HepG2 (cell line): ENCODE data around the gene CFAP69. TPM values are rescaled to one million over a fixed set of nuclear protein-coding genes. Genes with fewer than 3 reads are reported as not detected.
A peak's percentile ranks its signal among the peaks of the same experiment; 100 is the strongest.

Experiments used
- ATF7-NPFF ChIP-seq: sonication (generic); formaldehyde crosslinking; IDR thresholded peaks from 2 replicates; pipeline ENCODE4 v1.8.1; 2023; ENCODE audit warnings: mild to moderate bottlenecking, low read depth, missing genetic modification reagents, moderate library complexity
- CBX5 ChIP-seq: sonication (generic); formaldehyde crosslinking; IDR thresholded peaks from 2 replicates; pipeline ENCODE4 v1.4.0; 2020; ENCODE audit warnings: missing genetic modification reagents, borderline replicate concordance
- CREB1 ChIP-seq, 2 experiments: fragments of 450-650 bp in 1 of 2; IDR thresholded peaks; 2 replicates each; pipeline ENCODE4 v1.6.1; 2016 to 2017; ENCODE audit warnings: control low read depth in 1 of 2, mild to moderate bottlenecking in 1 of 2, missing compliant biosample characterization in 1 of 2, missing genetic modification characterization in 1 of 2
- DNMT1 ChIP-seq: sonication (generic); formaldehyde crosslinking; IDR thresholded peaks from 2 replicates; pipeline ENCODE4 v1.5.1; 2020; ENCODE audit warnings: mild to moderate bottlenecking, missing genetic modification reagents
- FIP1L1 ChIP-seq: fragments of 200-400 bp; formaldehyde crosslinking; IDR thresholded peaks from 2 replicates; pipeline ENCODE4 v1.6.1; 2018; ENCODE audit warnings: low read depth, mild to moderate bottlenecking, low read length, moderate library complexity, borderline replicate concordance; ENCODE audit not compliant: insufficient read depth
- HNRNPK ChIP-seq: fragments of 200-400 bp; formaldehyde crosslinking; IDR thresholded peaks from 2 replicates; pipeline ENCODE4 v1.6.1; 2018; ENCODE audit warnings: low read length, low read depth, moderate library complexity, mild to moderate bottlenecking; ENCODE audit not compliant: poor library complexity, severe bottlenecking
- ISX ChIP-seq: sonication (generic); formaldehyde crosslinking; conservative IDR thresholded peaks from 2 replicates; pipeline ENCODE4 v1.5.0; 2020; ENCODE audit warnings: missing genetic modification reagents
- LCORL ChIP-seq, 2 experiments: fragments of 450-650 bp in 1 of 2; sonication (generic) in 1 of 2; formaldehyde crosslinking in 1 of 2; IDR thresholded peaks; 2 replicates each; pipeline versions ENCODE4 v1.5.0 to v1.6.1; 2017 to 2020; ENCODE audit warnings: antibody characterized with exemption in 1 of 2, missing genetic modification reagents in 1 of 2
- MED1 ChIP-seq: sonication (generic); formaldehyde crosslinking; IDR thresholded peaks from 2 replicates; pipeline ENCODE4 v1.4.0; 2020; ENCODE audit warnings: missing genetic modification reagents
- MED8 ChIP-seq: sonication (generic); formaldehyde crosslinking; IDR thresholded peaks from 2 replicates; pipeline ENCODE4 v1.8.1; 2023; ENCODE audit warnings: mild to moderate bottlenecking, missing genetic modification reagents; ENCODE audit not compliant: insufficient replicate concordance
- NCOR1 ChIP-seq: fragments of 200-600 bp; sonication (generic); IDR thresholded peaks from 2 replicates; pipeline ENCODE4 v1.7.0; 2017; ENCODE audit warnings: antibody characterized with exemption, low read length, borderline replicate concordance
- NFE2L2 ChIP-seq: fragments of 150-350 bp; IDR thresholded peaks from 2 replicates; pipeline ENCODE4 v1.6.1; 2014; ENCODE audit warnings: low read length
- SAFB2 ChIP-seq: sonication (generic); formaldehyde crosslinking; IDR thresholded peaks from 2 replicates; pipeline ENCODE4 v1.5.1; 2020; ENCODE audit warnings: missing genetic modification reagents, low read depth, mild to moderate bottlenecking, borderline replicate concordance
- SALL2 ChIP-seq: sonication (generic); formaldehyde crosslinking; IDR thresholded peaks from 2 replicates; pipeline ENCODE4 v1.8.1; 2023; ENCODE audit warnings: mild to moderate bottlenecking, missing genetic modification reagents, inconsistent platforms
- SIX1 ChIP-seq: sonication (generic); formaldehyde crosslinking; IDR thresholded peaks from 2 replicates; pipeline ENCODE4 v1.4.0; 2020; ENCODE audit warnings: missing genetic modification reagents, borderline replicate concordance
- SOX6 ChIP-seq, 2 experiments: fragments of 450-650 bp in 1 of 2; sonication (generic) in 1 of 2; formaldehyde crosslinking in 1 of 2; IDR thresholded peaks; 2 replicates each; pipeline versions ENCODE4 v1.4.0 to v1.6.1; 2017 to 2020; ENCODE audit warnings: antibody characterized with exemption in 1 of 2, mild to moderate bottlenecking in 1 of 2, missing genetic modification reagents in 1 of 2
- SRSF1 ChIP-seq: fragments of 200-400 bp; formaldehyde crosslinking; optimal IDR thresholded peaks from 2 replicates; pipeline ENCODE3; 2017; ENCODE audit warnings: mild to moderate bottlenecking, low read depth, low read length, moderate library complexity
- TOPORS ChIP-seq: sonication (generic); formaldehyde crosslinking; IDR thresholded peaks from 2 replicates; pipeline ENCODE4 v1.8.0; 2023; ENCODE audit warnings: mild to moderate bottlenecking, missing genetic modification reagents
- YY1 ChIP-seq: IDR thresholded peaks from 2 replicates; pipeline ENCODE4 v1.6.1; 2011; ENCODE audit warnings: low read length, low read depth, moderate library complexity, mild to moderate bottlenecking; ENCODE audit not compliant: insufficient read depth, insufficient replicate concordance
- ZBTB7B ChIP-seq: sonication (generic); formaldehyde crosslinking; IDR thresholded peaks from 2 replicates; pipeline ENCODE4 v1.4.0; 2020; ENCODE audit warnings: missing genetic modification reagents
- ZNF3 ChIP-seq: IDR thresholded peaks from 2 replicates; pipeline ENCODE4 v1.7.0; 2017; ENCODE audit warnings: inconsistent platforms
- ZNF34 ChIP-seq: sonication (generic); formaldehyde crosslinking; IDR thresholded peaks from 2 replicates; pipeline ENCODE4 v1.4.0; 2020; ENCODE audit warnings: mild to moderate bottlenecking, missing genetic modification reagents, borderline replicate concordance
- ZNF547 ChIP-seq: sonication (generic); formaldehyde crosslinking; IDR thresholded peaks from 2 replicates; pipeline ENCODE4 v1.5.1; 2020; ENCODE audit warnings: mild to moderate bottlenecking, missing genetic modification reagents
- polyA plus RNA-seq, 8 experiments: library from polyadenylated mRNA; depleted of rRNA in 3 of 8; stranded (reverse) in 7 of 8; unstranded in 1 of 8; fragments of >200 nt; fragmentation: Illumina TruSeq in 4 of 8; extraction: Trizol in 4 of 8; gene quantifications; 2 replicates each; pipeline versions ENCODE4 v1.2.1 to v1.2.3, GENCODE V29; 2011 to 2016; ENCODE audit warnings: low read depth in 4 of 8, missing spikeins in 1 of 8, mixed read lengths in 1 of 8; ENCODE audit not compliant: insufficient read depth in 1 of 8
- total RNA-seq, 5 experiments: library from RNA; depleted of rRNA; stranded (reverse); fragments of >200 nt; fragmentation: Illumina TruSeq; extraction: Trizol; gene quantifications; 2 replicates each; pipeline ENCODE4 v1.2.3, GENCODE V29; 2016; ENCODE audit warnings: low read depth in 1 of 5
- TF ChIP-seq, protein P1 (sequence below): sonication (generic); formaldehyde crosslinking; IDR thresholded peaks from 2 replicates; pipeline ENCODE4 v1.5.1; 2020; ENCODE audit warnings: mild to moderate bottlenecking, missing genetic modification reagents, borderline replicate concordance
- TF ChIP-seq, protein P2 (sequence below): sonication (generic); formaldehyde crosslinking; IDR thresholded peaks from 2 replicates; pipeline ENCODE4 v1.8.1; 2023; ENCODE audit warnings: mild to moderate bottlenecking, missing genetic modification reagents
- TF ChIP-seq, protein P3 (sequence below): sonication (generic); formaldehyde crosslinking; IDR thresholded peaks from 2 replicates; pipeline ENCODE4 v1.5.0; 2020; ENCODE audit warnings: mild to moderate bottlenecking, low read depth, missing genetic modification reagents, borderline replicate concordance

CFAP69 gene
- total and polyA plus RNA-seq, 2 of the 13 experiments (the other 11 are each of a cell fraction or from before 2014, with no cell fraction given) = 2.2 to 4.0 TPM

DNA sequence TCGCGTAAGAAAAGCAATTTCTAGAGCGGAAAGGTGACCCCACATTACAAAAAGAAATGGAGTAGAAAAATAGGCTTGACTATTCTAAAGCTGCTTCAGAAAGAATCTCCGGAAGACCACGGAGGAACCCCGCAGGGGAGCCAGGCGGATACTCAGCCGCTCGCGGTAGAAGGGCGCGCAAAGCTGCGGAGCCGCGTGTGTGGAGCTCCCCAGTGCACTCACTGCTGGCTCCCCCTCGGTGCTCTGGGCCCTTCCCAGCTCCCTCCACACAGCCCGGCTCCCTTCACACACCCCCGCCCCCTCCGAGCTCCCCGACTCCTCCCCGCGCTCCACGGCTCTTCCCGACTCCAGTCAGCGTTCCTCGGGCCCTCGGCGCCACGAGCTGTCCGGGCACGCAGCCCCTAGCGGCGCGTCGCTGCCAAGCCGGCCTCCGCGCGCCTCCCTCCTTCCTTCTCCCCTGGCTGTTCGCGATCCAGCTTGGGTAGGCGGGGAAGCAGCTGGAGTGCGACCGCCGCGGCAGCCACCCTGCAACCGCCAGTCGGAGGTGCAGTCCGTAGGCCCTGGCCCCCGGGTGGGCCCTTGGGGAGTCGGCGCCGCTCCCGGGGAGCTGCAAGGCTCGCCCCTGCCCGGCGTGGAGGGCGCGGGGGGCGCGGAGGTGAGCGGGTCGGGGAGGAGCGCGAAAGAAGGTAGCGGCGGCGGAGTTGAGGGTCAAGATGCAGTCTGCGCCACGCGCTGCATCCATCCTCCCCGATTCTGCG is 33.4 kb upstream of the CFAP69 start, which contains the start of gene STEAP2 (continued):
- 0 out of 2 replicates have a peak, but pooled peaks have one; percentile 37 for TF ChIP-seq DNMT1 (CRISPR knock-in tag)
- TF ChIP-seq SRSF1 = peak; percentile 40
- peak; percentile 61 for TF ChIP-seq MED8
- TF ChIP-seq ISX (CRISPR knock-in tag) = no peak
- TF ChIP-seq CREB1 (IDR thresholded peaks at IDR 0.05) = no peak
- no peak for TF ChIP-seq CREB1 (CRISPR knock-in tag; IDR thresholded peaks at IDR 0.05)
- peak; percentile 71 for TF ChIP-seq YY1
- TF ChIP-seq CBX5 (CRISPR knock-in tag) = peak; percentile 85; the same call in 1 of the 2 replicates
- TF ChIP-seq ZBTB7B (CRISPR knock-in tag) = 0 out of 2 replicates have a peak, but pooled peaks have one; percentile 45
- TF ChIP-seq MED1 (CRISPR knock-in tag) = peak; percentile 59; the same call in 1 of the 2 replicates
- no peak for TF ChIP-seq SAFB2 (CRISPR knock-in tag)
- 0 out of 2 replicates have a peak, but pooled peaks have one; percentile 39 for TF ChIP-seq SALL2
- TF ChIP-seq NFE2L2 = no peak
- peak; percentile 89; the same call in 1 of the 2 replicates for TF ChIP-seq ZNF34
- no peak for TF ChIP-seq LCORL (IDR thresholded peaks at IDR 0.05)
- no peak; the same call in 1 of the 2 replicates for TF ChIP-seq LCORL (CRISPR knock-in tag; IDR thresholded peaks at IDR 0.05)
- peak; percentile 96 for TF ChIP-seq HNRNPK
- no peak for TF ChIP-seq SOX6 (IDR thresholded peaks at IDR 0.05)
- TF ChIP-seq SOX6 (CRISPR knock-in tag; IDR thresholded peaks at IDR 0.05) = peak; percentile 75
- TF ChIP-seq, protein P1, sequence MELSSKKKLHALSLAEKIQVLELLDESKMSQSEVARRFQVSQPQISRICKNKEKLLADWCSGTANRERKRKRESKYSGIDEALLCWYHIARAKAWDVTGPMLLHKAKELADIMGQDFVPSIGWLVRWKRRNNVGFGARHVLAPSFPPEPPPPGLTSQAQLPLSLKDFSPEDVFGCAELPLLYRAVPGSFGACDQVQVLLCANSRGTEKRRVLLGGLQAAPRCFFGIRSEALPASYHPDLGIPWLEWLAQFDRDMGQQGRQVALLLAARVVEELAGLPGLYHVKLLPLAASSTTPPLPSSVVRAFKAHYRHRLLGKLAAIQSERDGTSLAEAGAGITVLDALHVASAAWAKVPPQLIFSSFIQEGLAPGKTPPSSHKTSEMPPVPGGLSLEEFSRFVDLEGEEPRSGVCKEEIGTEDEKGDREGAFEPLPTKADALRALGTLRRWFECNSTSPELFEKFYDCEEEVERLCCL (CRISPR knock-in tag) = no peak; the same call in 1 of the 2 replicates
- TF ChIP-seq FIP1L1 = no peak
- TF ChIP-seq TOPORS (CRISPR knock-in tag) = peak; percentile 87; the same call in 1 of the 2 replicates
- TF ChIP-seq SIX1 (CRISPR knock-in tag) = no peak
- TF ChIP-seq, protein P2, sequence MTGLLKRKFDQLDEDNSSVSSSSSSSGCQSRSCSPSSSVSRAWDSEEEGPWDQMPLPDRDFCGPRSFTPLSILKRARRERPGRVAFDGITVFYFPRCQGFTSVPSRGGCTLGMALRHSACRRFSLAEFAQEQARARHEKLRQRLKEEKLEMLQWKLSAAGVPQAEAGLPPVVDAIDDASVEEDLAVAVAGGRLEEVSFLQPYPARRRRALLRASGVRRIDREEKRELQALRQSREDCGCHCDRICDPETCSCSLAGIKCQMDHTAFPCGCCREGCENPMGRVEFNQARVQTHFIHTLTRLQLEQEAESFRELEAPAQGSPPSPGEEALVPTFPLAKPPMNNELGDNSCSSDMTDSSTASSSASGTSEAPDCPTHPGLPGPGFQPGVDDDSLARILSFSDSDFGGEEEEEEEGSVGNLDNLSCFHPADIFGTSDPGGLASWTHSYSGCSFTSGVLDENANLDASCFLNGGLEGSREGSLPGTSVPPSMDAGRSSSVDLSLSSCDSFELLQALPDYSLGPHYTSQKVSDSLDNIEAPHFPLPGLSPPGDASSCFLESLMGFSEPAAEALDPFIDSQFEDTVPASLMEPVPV (CRISPR knock-in tag) = no peak; the same call in 1 of the 2 replicates
- TF ChIP-seq NCOR1 = no peak
- TF ChIP-seq, protein P3, sequence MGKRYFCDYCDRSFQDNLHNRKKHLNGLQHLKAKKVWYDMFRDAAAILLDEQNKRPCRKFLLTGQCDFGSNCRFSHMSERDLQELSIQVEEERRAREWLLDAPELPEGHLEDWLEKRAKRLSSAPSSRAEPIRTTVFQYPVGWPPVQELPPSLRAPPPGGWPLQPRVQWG (CRISPR knock-in tag) = no peak
- no peak; the same call in 1 of the 2 replicates for TF ChIP-seq ZNF3 (CRISPR knock-in tag)
- peak; percentile 93 for TF ChIP-seq ATF7-NPFF (CRISPR knock-in tag)
- TF ChIP-seq ZNF547 (CRISPR knock-in tag) = peak; percentile 87; the same call in 1 of the 2 replicates
